Neural cell (in vitro differentiated cells): Measurements from ENCODE around the gene HNF1B. TPM values are rescaled to one million over a fixed set of nuclear protein-coding genes. Genes with fewer than 3 reads are reported as not detected.

Experiments
- polyA plus RNA-seq: library from polyadenylated mRNA; depleted of rRNA; stranded (reverse); fragments of >200 nt; gene quantifications from 2 replicates; pipeline ENCODE4 v1.2.3, GENCODE V29; 2014

The HNF1B gene
- polyA plus RNA-seq, 1 donor from 2014 or later: not detected

Other genes with a start within 250 kb of the HNF1B start
- gene SYNRG, start 135.6 kb downstream of the HNF1B start, polyA plus RNA-seq: 16.1 and 20.5 TPM in 2 replicates
- 29.7 and 33.5 TPM in 2 replicates for gene DDX52, start 101.6 kb downstream of the HNF1B start, polyA plus RNA-seq
- gene TBC1D3K, start 179.4 kb upstream of the HNF1B start, polyA plus RNA-seq: not detected in 2 replicates
- gene TBC1D3L, start 244.0 kb upstream of the HNF1B start, polyA plus RNA-seq: 33.5 and 42.5 TPM in 2 replicates